SH-SY5Y (cell line): ENCODE measurements around the gene FAM228B.

ENCODE experiments used
- GATA2 ChIP-seq: IDR thresholded peaks from 2 replicates; pipeline ENCODE4 v1.6.1; 2011; ENCODE audit warnings: mild to moderate bottlenecking, low read depth, low read length
- GATA3 ChIP-seq: IDR thresholded peaks from 2 replicates; pipeline ENCODE4 v1.6.1; 2011; ENCODE audit warnings: low read depth, mild to moderate bottlenecking, low read length, moderate library complexity

The FAM228B gene

GRCh38 chr2:24123922-24124580 lies 782 bp downstream of the FAM228B start:
- TF ChIP-seq GATA3 = no peak
- no peak for TF ChIP-seq GATA2

DNA sequence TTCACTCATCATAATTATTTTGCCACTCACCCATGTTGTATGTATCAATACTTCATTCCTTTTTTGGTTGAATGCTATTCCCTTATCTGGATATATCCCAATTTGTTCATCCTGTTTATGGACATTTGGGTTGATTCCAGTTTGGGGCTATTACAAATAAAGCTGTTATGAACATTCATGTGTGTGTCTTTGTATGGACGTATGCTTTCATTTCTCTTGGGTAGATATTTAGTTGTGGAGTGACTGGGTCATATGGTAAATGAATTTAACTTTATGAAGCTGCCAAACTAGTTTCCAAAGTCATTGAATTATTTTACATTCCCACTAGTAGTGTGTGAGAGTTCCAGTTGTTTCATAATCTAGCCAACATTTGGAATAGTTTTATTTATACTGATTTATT lies 2.7 kb downstream of the FAM228B start:
- TF ChIP-seq GATA3 (no peak), GATA2 (no peak)

- TF ChIP-seq GATA2 (no peak), GATA3 (no peak)
Measured at GRCh38 chr2:24132543-24132942, 9.3 kb downstream of the FAM228B start.

DNA sequence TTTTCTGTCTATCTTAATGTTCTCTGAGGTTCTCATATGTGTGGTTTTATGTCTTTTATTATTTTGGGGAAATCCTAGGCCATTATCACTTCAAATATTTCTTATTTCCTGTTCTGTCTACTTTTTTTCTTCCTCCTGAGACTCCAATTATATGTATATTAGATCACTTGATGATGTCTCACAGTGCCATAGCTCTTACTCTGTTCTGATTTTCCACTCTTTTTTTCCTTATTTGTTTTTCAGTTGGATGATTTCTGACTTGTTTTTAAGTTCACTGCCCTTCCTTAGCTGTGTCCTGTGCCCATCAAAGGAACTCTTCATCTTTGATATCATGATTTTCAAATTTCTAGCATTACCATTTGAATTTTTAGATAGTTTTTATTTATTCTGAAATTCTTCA lies 24.1 kb downstream of the FAM228B start:
- no peak for TF ChIP-seq GATA2
- TF ChIP-seq GATA3 = no peak

DNA sequence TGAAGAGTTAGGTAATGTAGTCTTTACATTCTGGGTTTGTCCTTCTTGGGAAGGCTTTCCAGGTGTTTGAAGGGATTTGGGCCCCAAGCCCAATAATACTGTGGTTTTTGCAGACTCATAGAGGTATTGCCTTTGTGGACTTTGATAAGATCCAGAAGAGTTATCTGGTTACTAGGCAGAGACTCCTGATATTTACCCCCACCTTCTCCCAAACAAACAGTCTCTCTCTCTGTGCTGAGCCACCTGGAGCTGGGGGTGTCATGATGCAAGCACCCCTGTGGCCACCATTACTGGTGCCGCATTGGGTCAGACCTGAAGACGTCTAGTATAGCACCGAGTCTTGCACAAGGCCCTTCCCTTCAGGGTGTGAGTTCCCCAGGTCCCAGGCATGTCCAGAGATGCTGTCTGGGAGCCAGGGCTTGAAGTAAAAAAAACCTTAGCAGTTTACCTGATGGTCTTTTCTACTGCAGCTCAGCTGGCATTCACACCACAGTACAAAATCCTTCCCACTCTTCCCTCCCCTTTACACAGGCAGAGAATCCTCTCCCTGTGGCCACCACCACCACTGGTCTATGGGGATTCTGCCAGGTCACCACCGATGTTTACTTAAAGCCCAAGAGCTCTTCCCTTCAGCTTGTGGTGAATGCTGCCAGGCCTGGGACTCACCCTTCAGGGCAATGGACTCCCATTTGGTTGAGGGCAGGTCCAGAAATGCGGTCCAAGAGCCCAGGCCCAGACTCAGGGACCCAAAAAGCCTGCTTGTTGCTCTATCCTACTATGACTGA lies 29.3 kb downstream of the FAM228B start:
- TF ChIP-seq GATA3 (no peak), GATA2 (no peak)

DNA sequence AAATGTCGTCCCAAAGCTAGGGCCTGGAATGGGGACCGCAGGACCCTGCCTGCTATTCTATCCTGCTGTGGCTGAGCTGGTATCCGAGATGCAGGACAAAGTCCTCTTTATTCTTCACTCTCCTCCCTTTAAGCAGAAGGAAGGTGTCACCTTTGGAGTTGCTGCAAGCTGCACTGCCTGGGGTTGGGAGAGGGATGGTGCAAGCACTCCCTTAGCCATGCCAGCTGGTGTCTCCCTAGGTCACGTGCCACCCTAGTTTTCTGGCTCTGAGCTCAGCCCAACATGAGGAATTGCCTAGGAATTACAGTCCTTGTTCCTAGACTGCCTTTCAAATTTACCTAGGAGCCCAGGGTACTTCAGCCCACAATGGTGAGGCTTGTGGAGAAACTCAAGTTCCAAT lies 30.2 kb downstream of the FAM228B start:
- TF ChIP-seq GATA3 (no peak), GATA2 (no peak)

DNA sequence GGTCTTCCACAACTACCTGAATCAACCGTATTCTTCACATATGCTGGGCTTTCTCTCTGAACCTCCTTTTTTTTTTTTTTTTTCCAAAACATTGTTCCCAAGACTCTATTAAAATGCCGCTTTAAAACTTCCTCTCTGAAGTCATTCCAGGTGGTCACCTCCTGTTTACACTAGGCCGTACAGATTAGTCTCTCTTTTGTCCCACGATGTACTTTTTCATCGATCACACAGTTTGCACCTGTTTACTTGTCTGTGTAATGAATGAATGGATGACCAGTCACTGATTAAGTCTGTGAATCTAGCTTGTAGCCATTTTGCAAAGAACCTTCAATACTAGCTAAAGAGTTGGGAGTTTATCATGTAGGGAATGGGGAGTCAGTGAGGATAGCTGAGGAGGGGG lies 34.9 kb downstream of the FAM228B start:
- TF ChIP-seq GATA2 = no peak
- TF ChIP-seq GATA3 = no peak

- TF ChIP-seq GATA3 (no peak), GATA2 (no peak)
Measured at GRCh38 chr2:24159708-24160107, 36.4 kb downstream of the FAM228B start.

- TF ChIP-seq GATA2 (no peak), GATA3 (no peak)
Measured at GRCh38 chr2:24160761-24161160, 37.5 kb downstream of the FAM228B start.

DNA sequence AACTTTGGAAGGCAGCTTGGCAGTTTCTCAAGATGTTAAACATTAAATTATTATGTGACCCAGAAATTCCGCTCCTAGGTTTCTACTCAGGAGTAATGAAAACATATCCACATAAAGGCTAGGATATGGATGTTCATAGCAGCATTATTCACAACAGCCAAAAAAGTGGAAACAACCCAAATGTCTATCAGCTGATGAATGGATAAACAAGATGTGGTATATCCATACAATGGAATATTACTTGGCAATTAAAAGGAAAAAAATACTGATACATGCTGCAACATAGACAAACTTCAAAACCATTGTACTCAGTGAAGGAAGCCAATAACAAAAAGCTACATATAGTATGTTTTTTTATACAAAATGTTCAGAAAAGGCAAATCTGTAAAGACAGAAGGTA lies 39.2 kb downstream of the FAM228B start:
- TF ChIP-seq GATA3 = no peak

- TF ChIP-seq GATA2 = no peak
- TF ChIP-seq GATA3 = no peak
Measured at GRCh38 chr2:24163186-24163585, 39.9 kb downstream of the FAM228B start.

- TF ChIP-seq GATA2 (no peak), GATA3 (no peak)
Measured at GRCh38 chr2:24163601-24164000, 40.3 kb downstream of the FAM228B start.

DNA sequence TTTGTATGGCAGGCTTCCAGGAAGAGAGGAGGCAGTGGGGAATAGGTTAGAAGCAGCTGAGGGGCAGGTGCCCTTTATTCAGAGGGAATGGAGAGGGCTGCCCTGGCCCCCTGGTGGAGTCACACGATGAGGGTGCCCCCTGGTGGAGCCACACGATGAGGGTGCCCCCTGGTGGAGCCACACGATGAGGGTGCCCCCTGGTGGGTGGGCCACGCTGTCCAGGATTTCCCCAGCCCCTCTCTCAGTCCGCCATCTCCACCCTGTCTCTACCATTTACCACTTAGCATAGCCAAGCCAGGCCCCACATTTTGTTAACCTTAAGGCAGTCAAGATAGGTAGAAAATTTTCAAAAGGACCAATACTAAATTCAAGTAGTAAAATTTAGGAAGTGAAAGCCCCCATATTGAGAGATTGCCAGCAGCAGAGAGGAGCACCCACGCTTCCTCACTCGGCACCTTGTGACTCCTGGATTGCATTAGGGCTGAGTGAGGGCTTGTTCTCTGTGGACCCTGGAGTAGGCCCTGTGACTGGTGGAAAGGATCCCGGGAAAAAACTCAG lies 41.2 kb downstream of the FAM228B start:
- no peak for TF ChIP-seq GATA2
- no peak for TF ChIP-seq GATA3

- TF ChIP-seq GATA3 (no peak), GATA2 (no peak)
Measured at GRCh38 chr2:24169023-24169422, 45.8 kb downstream of the FAM228B start.

GRCh38 chr2:24174851-24175277 lies 51.6 kb downstream of the FAM228B start, which contains the start of gene FAM228A:
FAM228A (plus strand) TSS chr2:24175053; CDS start chr2:24175481, 428 bp downstream.
- TF ChIP-seq GATA3 = no peak
- TF ChIP-seq GATA2 = no peak
